NCI-H1436 treated with DMSO at 0.1 percent for 48 hours (cell line): Measurements from ENCODE around the gene PALLD.
"Not testable (repeated sequence)": the region's sequence is repeated elsewhere in the genome, so short reads cannot be mapped to it uniquely, and the experiment has no call there.

Experiments used
- DNase-seq: peaks from one replicate; lab custom pipeline; 2025; lab: John Stamatoyannopoulos, UW

Gene PALLD

DNA sequence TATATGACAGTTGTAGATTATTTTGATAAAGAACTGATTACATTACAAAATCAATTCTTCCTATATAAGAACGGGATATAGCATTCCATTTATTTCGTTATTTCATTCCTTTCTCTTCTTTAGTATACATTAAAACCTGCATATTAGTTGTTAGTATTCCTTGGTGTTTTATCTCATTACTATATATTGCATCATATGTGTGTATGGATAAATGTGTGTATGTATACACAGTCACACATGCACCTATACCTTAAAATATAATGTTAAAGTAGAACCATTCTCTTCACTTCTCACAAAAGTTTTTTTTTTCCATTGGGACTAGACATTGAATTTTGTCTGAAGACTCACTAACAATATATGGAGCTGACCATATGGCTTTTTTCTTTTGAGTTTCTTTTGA lies 5.3 kb upstream of the PALLD start:
- DNase-seq, result no peak

DNA sequence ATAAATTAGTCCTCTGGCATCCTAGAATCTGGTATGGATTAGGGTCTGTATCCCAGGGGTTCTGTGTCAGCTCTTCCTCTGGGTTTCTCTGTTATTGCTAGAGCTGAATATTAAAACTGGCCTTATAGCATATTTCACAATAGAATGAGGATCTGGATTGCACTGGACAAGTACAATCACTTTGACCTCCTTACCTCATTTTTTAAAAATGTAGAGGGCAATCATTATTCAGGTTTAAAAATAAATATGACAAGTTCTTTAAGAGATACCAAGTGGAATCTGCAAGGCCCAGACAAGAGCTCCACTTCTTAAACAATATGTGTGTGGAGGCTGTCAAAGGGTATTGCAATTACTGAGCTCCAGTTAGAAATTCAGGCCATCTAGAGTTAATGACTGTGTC lies 1.4 kb downstream of the PALLD start:
- DNase-seq, result no peak

DNA sequence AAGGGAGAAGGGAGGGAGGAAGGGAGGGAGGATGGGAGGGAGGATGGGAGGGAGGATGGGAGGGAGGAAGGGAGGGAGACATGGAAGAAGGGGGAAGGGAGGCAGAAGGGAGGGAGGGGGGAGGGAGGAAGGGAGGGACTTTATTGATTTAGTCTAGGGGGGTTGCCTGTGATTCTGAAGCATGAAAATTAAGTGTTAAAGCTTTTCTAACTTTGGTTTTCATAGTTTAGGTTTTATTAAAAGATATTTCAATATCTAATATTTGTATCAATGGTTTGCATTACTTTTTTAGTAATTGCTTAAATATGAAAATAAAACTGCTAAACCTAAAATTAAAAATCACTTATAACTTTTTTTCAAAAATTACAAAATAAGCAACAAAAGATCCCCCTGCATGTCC lies 2.4 kb downstream of the PALLD start:
- no peak for DNase-seq

DNA sequence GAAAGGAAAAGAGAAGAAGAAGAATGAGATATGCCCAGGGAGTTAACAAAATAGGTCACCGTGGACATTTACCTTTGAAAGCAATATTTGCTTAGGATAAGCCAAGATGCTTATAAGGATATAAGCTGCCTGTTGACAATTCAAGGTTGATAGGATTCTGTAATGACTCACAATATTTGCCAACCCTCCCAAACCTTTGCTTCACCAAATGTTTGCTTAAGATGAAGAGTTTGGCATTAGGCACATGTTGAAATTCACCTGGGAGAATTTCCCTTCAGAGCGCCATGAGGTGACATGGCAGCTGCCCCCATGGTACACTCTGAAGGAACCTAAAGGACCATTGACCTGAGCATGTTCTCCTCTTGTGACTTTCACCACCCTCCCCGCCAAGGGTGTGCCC lies 4.6 kb downstream of the PALLD start:
- DNase-seq, result no peak

DNA sequence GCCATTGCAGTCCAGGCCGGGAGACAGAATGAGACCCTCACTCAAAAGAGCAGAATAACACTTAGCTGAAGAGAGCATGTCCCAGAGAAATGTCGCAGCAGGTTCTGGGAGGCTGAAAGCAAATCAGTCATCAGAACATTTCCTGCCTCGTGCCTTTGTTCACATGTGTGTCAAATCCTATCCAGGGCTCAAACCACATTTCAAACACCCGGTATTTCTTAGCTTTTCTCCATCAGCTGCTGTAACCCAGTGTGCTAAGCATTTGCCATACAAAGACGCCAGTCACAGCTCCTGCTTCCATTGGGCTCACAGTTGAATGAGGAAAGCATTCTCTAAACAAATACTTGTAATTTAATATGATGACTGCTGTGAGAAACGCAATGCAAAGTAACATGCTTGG lies 6.0 kb downstream of the PALLD start:
- DNase-seq, result no peak

DNA sequence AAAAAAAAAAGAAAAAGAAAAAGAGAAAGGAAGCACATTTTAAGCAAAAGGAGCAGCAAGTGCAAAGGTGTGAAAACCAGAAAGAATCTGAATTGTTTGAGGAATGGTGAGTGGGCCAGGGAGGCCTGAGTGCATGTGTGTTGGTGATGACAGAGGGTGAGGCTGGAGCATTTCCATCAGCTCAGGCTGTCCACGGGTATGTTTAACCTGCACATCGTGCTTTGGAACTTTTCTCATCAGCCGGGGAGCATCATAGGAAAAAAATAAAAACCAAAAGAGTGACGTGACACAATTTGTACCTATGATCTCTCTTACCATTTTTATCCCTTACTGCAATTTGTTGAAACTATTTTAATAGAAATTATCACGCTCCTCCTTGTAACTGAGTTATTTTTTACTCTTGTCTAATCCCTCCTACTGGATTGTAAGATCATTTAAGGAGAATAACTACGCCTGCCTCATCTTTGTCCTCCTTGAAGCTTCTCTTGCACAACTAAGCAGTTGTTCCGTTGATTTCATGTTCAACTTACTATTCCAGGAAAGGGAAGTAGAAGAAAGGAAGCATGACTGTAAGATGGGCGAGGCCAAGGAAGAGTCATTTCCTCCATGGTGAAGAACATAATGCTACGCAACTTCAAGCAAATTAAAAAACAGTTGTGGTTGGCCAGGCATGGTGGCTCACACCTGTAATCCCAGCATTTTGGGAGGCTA lies 7.0 kb downstream of the PALLD start:
- DNase-seq, result no peak

DNA sequence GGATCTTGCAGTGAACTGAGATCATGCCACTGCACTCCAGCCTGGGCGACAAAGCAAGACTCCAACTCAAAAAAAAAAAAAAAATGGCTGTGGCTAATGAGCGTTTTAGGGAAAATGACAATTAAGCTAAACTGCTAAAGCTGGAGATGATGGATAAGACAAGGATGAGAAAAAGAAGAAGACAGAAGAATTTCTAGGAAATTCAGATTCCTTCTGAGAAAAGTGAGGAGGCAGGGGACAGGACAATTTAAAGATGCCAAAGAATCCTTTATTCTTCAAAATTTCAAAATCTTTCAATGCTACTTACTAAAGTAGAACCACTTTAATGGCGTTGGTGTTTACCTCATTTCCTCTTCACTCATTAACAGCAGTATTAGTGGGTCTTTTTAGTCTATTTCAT lies 7.7 kb downstream of the PALLD start:
- DNase-seq, result no peak

DNA sequence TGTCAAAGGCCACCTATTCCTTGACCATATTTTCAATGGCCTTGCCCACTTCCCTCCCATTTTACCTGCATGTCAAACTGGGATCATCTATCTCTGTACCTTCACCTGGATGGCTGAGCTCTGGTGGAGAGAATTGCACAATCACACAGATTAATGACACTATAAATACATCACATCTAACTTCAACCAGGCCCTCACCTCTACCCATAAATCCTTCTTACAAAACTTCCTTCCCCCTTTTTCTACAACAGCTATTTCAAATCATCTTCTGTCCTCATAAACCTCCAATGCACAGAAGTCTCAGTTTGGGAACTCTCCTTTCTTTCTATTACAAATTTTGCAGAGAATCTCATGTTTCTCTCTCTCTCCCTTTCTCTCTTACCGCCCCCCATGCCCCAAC lies 9.2 kb downstream of the PALLD start:
- no peak for DNase-seq

DNA sequence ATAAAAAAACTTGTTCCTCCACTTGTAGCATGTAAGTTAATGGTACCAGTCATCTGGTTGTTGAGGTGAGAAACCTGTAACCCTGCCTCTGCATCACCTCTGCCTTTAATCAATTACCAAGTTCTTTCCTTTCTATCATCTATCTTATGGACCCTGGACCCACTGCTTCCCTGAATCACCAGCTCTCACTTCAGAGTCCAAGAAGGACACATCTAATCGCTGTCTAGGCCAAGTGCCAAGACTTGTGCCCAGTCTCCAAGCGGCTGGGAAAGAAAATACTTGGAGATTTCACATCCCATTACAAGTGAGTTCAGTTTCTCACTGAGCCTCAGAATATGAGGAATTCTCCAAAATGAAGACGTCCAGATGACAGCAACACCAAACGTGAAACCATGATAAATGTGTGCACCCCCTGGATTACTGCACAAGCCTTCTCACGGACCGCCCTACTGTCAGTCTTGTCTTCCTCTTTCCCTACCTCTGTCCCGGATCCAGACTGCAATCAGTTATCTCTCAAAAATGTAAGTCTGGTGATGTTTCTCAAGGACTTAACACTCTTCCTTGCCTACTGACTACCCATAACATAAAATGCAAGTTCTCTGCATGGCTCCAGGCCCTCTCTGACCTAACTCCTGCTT lies 10.4 kb downstream of the PALLD start:
- no peak for DNase-seq

DNA sequence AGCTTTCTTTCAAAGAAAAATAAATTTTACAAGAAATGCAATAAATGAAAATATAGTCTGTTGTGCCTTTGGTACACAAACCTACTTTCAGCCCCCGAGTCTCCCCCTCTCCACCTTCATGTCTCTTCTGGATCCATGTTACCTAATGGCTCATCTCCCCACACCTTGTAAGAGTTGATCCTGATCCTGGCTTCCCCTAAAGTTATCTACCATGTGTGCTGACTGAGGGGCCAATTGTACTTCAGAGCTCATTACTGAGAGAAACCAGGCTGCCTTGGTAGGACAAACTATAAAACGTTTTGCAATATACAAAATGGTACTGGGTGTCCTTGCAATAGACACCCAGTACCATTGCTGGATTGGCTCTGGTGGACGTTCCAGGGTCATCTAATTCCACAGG lies 11.8 kb downstream of the PALLD start:
- no peak for DNase-seq

DNA sequence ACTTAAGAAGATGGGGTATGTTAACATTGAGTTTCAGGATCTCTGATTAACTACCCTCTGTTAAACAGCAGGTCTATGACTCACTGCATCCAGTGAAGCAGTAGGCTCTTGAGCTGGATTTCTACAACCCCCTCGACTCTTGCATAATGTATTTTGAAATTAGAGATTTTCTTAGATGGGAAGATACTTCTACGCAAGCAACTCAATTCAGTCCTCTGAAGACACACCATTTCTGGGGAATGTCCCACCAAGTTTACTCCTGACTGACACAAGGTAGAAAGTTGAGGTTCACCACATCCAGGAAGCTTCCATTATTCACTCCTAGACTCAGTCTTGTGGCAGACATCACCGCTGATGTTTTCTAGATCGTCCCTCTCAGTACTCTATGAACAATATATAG lies 12.9 kb downstream of the PALLD start:
- no peak for DNase-seq

DNA sequence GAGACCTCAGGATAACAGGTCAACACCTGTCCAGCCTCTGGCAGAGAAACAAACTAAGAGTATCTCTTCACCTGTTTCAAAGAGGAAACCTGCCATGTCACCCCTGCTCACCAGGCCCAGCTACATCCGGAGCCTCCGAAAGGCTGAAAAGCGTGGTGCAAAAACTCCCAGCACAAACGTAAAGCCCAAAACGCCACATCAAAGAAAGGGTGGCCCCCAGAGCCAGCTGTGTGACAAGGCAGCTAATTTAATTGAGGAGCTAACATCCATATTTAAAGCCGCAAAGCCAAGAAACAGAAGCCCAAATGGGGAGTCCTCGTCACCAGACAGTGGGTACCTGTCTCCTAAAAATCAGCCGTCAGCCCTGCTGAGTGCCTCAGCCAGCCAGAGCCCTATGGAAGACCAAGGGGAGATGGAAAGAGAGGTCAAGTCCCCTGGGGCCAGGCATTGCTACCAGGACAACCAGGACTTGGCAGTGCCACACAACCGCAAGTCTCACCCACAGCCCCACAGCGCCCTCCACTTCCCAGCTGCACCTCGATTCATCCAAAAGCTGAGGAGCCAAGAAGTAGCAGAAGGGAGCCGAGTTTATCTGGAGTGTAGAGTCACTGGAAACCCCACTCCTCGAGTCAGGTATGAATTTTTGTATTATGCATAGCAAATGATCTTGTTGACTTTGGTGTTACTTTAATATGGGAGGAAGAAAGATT lies 15.1 kb downstream of the PALLD start:
- no peak for DNase-seq

DNA sequence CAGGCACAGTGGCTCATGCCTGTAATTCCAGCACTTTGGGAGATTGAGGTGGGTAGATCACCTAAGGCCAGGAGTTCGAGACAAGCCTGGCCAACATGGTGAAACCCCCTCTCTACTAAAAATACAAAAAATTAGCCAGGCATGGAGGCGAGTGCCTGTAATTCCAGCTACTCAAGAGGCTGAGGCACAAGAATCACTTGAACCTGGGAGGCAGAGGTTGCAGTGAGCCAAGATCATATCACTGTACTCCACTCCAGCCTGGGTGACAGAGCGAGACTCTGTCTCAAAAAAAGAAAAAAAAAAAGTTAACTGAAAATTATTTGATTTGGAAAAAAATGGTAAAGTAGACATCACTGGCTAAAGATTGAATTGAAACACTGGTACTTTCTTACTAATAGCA lies 17.0 kb downstream of the PALLD start:
- DNase-seq, result not testable (repeated sequence)

DNA sequence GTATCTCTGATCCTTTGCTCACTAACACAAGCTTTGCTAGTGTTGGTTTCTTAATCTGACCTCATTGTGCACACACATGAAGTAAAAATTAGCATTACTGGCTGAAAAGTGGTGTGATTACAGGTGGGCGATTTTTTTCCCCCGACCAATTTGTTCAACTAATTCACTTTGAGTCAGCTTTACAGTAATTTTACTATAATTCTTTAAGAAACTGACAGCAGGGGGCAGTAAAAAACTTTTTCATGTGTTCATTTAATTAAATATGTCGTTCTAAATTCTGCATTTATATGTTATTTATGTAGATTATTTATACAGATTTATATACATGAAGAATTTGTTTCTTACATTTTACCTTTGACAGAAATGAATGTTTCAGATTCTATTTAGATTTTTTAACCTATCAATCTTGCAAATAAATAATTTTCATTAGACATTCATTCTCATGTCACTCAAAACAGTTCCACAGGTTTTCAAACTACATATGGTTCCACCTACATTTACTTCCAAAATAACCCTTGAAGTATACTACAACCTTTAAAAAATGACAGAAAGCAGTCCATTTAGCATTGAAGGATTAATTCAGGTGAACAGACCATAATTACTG lies 17.5 kb downstream of the PALLD start:
- no peak for DNase-seq

DNA sequence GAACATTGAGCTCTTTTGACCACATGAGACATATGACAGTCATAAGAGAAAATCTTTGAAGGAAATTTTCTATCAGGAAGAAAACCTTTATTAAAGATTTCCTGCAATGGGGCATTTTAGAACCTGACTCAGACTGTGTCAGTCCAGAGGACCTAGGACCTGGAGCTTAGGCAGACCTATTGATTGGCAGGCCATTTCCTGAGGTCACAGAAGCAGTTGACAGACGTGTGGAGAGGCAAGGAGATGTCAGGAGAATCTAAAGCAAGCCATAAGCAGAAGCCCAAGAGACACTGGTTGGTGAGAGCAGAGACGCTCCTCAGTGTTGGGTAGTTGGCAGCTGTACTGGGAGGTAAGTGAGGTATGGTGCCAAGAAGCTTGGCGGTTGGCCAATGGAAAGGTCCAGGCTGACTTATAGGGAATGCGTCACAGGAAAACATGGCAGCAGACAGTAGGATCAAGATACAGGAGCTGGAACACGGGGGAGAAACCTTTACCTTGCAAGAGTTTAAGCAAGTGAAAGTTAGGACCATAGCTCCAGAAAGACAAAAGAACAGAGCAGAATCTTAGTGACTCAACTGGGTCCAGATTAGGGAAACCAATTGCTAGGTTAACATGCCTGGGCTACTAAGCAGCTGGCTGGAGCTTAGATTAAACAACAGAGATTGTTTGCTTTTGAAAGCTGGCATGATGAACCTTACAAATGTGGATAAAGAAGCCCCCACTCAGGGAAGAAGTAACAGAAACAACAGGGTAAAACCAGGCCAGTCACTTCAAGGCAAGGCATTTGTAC lies 18.6 kb downstream of the PALLD start:
- DNase-seq, result no peak

DNA sequence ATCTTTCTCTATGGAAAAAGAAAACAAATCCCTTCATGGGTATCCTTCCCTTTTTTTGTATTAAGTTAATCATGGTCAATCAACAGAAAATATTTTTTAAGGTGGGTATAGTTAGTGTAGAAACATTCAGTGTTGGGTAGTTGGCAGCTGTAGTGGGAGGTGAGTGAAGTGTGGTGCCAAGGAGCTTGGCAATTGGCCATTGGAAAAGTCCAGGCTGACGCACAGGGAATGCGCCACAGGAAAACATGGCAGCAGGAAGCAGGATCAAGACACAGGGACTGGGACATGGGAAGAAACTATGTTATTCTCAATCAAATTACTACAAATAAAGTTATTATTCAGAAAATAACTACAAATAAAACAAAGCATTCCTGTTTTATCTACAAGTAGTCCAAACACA lies 20.0 kb downstream of the PALLD start:
- no peak for DNase-seq

DNA sequence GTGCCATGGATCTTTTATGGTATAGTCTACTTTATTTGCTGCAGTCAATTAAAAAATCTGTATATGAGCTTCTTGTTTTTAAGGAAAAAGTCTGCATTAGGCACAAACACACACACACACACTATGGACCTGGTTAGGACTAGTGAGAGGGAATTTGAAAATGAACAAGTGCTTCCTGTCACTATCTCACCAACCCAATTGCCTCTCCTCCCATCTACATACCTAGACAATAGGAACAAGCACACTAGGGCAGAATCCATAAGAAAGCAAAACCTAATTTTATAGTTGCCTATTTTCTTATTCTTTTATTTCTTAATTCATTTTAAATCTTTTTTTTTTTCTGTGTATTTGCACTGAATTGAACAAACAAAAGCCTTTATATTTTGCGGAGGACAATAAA lies 22.7 kb downstream of the PALLD start:
- DNase-seq, result no peak

DNA sequence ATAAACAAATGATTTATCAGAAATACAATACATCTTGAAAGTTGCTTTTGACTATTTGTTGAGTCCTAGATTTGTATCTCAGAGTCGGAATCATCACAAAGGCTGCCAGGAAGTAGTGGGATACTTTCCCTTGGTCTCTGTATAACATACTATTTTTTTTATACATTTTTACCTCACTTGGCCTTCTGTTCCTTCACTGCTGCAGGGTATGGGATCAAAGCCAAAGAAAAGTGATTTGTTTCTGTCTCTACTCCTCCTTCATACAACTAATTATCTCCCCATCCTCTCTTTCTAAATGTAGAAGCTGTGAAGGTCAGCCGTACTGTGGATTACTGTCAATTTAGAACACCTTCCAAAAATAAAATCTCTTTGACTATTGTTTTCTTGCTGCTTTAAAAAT lies 24.9 kb downstream of the PALLD start:
- no peak for DNase-seq

DNA sequence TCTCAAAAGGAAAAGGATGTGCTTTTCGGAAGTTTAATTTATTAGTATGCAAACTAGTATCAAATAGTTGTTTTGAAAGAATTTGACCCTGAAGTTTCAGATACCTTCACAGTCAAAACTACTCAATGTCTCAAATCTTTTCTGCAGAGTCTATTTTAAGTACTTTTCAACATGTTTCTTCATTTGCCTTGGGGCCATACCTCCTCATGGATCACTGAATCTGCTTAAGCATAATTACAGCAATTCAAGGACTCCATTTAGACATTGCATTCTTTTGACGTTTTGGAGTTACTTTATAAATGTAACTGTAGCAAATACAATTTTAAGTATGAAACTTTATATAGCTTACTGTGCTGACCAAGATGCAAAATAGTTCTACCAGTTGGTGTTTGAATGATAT lies 25.5 kb downstream of the PALLD start:
- no peak for DNase-seq

DNA sequence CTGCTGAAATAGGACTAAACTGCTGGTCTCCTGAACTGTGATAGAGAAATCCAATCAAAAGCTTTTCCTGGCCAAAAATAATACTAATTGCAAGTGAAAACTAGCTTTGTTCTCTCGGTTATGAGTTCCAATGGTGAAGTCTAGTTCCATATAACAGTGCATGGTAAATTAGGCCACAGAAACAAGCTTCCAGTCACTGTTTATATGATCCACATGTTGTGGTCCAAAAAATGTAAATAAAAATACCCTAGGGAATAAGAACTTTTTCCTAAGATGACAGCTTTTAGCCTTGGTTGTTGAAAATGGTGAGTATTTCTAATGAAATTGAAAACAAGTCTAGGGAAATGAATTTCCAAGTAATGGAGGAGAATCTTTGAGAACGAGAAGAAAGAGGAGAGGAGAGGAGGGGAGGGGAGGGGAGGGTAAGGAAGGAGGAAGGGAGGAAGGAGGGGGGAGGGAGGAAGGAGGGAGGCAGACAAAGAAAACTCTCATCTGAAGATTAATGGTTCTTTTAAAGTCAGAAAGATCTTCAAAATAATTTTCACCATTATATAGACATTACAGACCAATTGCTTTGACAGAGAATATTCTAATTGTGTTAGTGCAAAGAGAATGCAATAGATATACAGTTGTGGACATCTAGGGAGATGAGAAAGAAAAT lies 26.1 kb downstream of the PALLD start:
- no peak for DNase-seq

DNA sequence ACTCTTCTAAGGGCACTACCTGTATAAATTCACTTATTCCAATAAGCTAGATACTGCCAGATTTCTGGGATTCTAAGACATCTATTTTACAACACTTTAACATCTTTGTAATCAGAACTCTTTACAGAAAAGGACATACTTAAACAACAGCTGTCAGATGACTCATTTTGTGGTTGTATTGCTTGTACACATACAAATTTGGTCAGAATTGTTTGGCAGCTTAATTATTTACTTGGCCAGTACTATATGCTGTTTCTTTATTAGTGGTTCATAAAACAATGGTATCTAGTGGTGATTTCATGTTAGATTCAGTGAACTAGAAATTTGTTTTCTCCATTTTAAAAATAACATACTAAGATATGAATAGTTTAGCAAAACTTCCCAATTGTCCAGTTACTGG lies 27.2 kb downstream of the PALLD start:
- no peak for DNase-seq

DNA sequence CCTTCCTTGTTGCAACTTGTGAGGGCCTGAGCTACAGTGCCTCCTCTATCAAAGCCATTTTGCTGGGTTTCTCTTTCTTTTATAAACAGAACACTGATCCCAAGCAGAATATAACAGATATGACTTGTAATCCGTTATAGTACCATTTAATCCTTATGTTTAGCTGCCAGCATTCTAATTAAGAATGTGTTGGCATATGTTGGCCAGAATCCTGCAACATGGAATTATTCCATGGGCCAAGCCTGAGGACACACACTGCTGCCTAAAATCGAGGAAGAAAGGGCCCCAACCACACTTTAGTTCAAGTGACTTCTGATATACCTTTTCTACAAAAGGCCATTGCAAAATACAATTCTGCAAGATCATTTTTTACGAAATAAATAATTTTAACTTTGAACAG lies 28.0 kb downstream of the PALLD start:
- no peak for DNase-seq
